Measurements from ENCODE around the gene GPATCH8. TPM values are rescaled to one million over a fixed set of nuclear protein-coding genes. Genes with fewer than 3 reads are reported as not detected.

The GPATCH8 gene
- total RNA-seq, 1 donor: 31.1 TPM

GRCh38 chr17:44464037-44464436 lies 39.2 kb downstream of the GPATCH8 start:
- no peak overlapping the region for H3K4me3 ChIP-seq (ENCODE audit: low read depth, low read length)
- no peak for TF ChIP-seq CTCF (IDR thresholded peaks at IDR 0.05; ENCODE audit: insufficient read depth, low read depth, low read length)
- peak; percentile 34 for DNase-seq (ENCODE audit: low read depth)

- DNase-seq (ENCODE audit: low read depth): no peak
- H3K4me3 ChIP-seq (ENCODE audit: low read depth, low read length): no peak overlapping the region
- TF ChIP-seq CTCF (IDR thresholded peaks at IDR 0.05; ENCODE audit: insufficient read depth, low read depth, low read length): no peak
Measured at GRCh38 chr17:44451832-44452231, 51.4 kb downstream of the GPATCH8 start.

GRCh38 chr17:44451016-44451627 lies 52.1 kb downstream of the GPATCH8 start:
- TF ChIP-seq CTCF (IDR thresholded peaks at IDR 0.05; ENCODE audit: insufficient read depth, low read depth, low read length): no peak
- no peak for DNase-seq (ENCODE audit: low read depth)
- H3K4me3 ChIP-seq (ENCODE audit: low read depth, low read length): no peak overlapping the region

- no peak for DNase-seq (ENCODE audit: low read depth)
- no peak overlapping the region for H3K4me3 ChIP-seq (ENCODE audit: low read depth, low read length)
- TF ChIP-seq CTCF (IDR thresholded peaks at IDR 0.05; ENCODE audit: insufficient read depth, low read depth, low read length): no peak
Measured at GRCh38 chr17:44448412-44448811, 54.8 kb downstream of the GPATCH8 start.

- peak; percentile 68 for DNase-seq (ENCODE audit: low read depth)
- H3K4me3 ChIP-seq (ENCODE audit: low read depth, low read length): no peak overlapping the region
- TF ChIP-seq CTCF (IDR thresholded peaks at IDR 0.05; ENCODE audit: insufficient read depth, low read depth, low read length): no peak
Measured at GRCh38 chr17:44444735-44445105, 58.5 kb downstream of the GPATCH8 start.

GRCh38 chr17:44442806-44443205 lies 60.4 kb downstream of the GPATCH8 start:
- H3K4me3 ChIP-seq (ENCODE audit: low read depth, low read length): no peak overlapping the region
- no peak for DNase-seq (ENCODE audit: low read depth)
- no peak for TF ChIP-seq CTCF (IDR thresholded peaks at IDR 0.05; ENCODE audit: insufficient read depth, low read depth, low read length)

GRCh38 chr17:44439168-44439567 lies 64.0 kb downstream of the GPATCH8 start:
- DNase-seq (ENCODE audit: low read depth): no peak
- TF ChIP-seq CTCF (IDR thresholded peaks at IDR 0.05; ENCODE audit: insufficient read depth, low read depth, low read length): no peak
- no peak overlapping the region for H3K4me3 ChIP-seq (ENCODE audit: low read depth, low read length)
